Measurements from ENCODE around the gene OSCP1. TPM values are rescaled to one million over a fixed set of nuclear protein-coding genes. Genes with fewer than 3 reads are reported as not detected.

OSCP1 gene
- total RNA-seq, 1 experiment from 2014 or later = 3.2 TPM

DNA sequence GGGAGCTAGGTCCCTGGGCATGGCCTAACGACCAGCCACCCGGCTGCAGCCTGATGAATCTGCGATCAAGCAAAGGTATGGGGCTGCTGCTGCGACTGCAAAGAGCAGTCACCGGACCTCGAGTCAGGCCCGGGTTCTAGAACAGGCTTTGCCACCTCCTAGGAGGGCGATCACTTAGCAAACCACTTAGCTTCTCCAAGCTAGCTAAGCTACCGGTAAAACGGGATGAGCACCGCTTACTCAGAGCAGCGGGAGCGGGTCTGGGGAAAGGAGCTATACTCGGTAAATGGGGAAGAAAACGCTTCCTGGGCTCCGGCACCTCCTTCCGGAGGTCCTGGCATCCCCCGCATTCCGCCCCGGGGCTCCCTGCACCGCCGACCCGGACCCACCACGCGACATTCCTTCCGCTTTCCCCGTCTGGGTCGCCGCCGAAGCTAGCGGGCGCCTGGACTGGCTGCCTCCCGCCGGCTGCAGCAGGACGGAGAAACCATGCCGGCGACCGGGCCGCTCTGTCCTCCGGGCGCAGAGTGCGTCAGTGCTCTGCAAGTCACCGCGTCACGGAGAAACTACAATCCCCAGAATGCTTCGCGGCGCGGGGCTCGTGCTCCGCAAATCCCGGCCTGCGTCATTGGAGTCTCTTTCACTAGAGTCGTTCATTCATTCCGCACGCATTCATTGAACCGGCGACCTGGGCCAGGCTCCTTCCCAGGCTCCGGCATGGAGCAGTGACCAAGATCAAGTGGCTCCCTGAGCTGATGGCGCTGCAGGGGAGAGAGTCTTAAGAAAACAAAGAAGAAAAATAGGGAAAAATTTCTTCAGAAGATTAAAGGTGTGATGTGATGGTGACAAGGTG, 52.6 kb downstream of the OSCP1 start, which contains the start of gene LSM10:
Gene LSM10 (minus strand): TSS at position 531 of the 853 bp plus-strand sequence. CDS start 3,779 bp downstream, outside the sequence.
- Mint-ChIP-seq H3K27ac (peak within 1 kb of the TSS; percentile 96 to 98 (median 97)), H3K4me1 (peaks cover 28% of the 10 kb centered on the region in 2 experiments), H3K27me3 (ENCODE audit: low read depth) (no peaks in the 10 kb centered on the region), H3K36me3 (ENCODE audit: insufficient read depth in 1 of 3, low read depth in 3 of 3) (peaks cover 8 to 19% (median 13%) of the 10 kb centered on the region in 3 experiments; a peak in 6 of 7 replicates), H3K9me3 (no peaks in the 10 kb centered on the region; a peak in 1 of 5 replicates), H3K4me3 (peak within 1 kb of the TSS; percentile 91 to 96)
- Histone ChIP-seq H4K91ac (ENCODE audit: insufficient read length, low read depth, low read length) (no peak within 1 kb of the TSS), H3T11ph (ENCODE audit: low read length) (no peak within 1 kb of the TSS), H3K9me3 (ENCODE audit: control insufficient read depth, low read depth, low read length) (no peaks in the 10 kb centered on the region), H2BK15ac (ENCODE audit: low read depth, low read length) (no peak within 1 kb of the TSS), H3K9ac (ENCODE audit: extremely low read depth, insufficient read length, low read length) (peak within 1 kb of the TSS; percentile 92), H2BK5ac (ENCODE audit: insufficient read length, low read length) (no peak within 1 kb of the TSS), H3K79me1 (ENCODE audit: insufficient read depth, low read depth, low read length, poor library complexity, severe bottlenecking) (peaks cover 4% of the 10 kb centered on the region), H2BK12ac (ENCODE audit: insufficient read length, low read depth, low read length) (no peak within 1 kb of the TSS), H3K56ac (ENCODE audit: insufficient read length, low read depth, low read length) (no peak within 1 kb of the TSS), H2BK20ac (ENCODE audit: low read depth, low read length, poor library complexity, severe bottlenecking) (no peak within 1 kb of the TSS), H4K8ac (replicated peaks; ENCODE audit: insufficient read length, low read depth, low read length) (no peak within 1 kb of the TSS), H3K4ac (ENCODE audit: low read depth, low read length) (no peak within 1 kb of the TSS; the same call in 1 of the 2 replicates), H3K23ac (ENCODE audit: insufficient read length, low read depth, low read length) (no peak within 1 kb of the TSS), H3K27ac (ENCODE audit: insufficient read length, low read depth, low read length) (peak within 1 kb of the TSS; percentile 4), H4K20me1 (ENCODE audit: control insufficient read depth, insufficient read depth, insufficient read length) (no peaks in the 10 kb centered on the region), H3K27me3 (ENCODE audit: insufficient read depth, low read length) (no peaks in the 10 kb centered on the region), H3K14ac (ENCODE audit: insufficient read depth, low read length) (peak within 1 kb of the TSS; percentile 90), H3K23me2 (ENCODE audit: insufficient read length, low read depth, low read length, poor library complexity, severe bottlenecking) (peaks cover 17% of the 10 kb centered on the region), H3K4me1 (ENCODE audit: insufficient read depth, low read length) (no peaks in the 10 kb centered on the region), H3K79me2 (ENCODE audit: insufficient read depth, low read length) (no peaks in the 10 kb centered on the region), H4K5ac (ENCODE audit: insufficient read length, low read depth, low read length) (no peak within 1 kb of the TSS), H3K18ac (ENCODE audit: insufficient read length, low read depth, low read length) (peak within 1 kb of the TSS; percentile 41), H3K4me2 (ENCODE audit: insufficient read depth, insufficient read length, low read length) (peak within 1 kb of the TSS; percentile 77), H2AFZ (ENCODE audit: low read length) (no peak within 1 kb of the TSS), H2BK120ac (ENCODE audit: low read depth, low read length, poor library complexity, severe bottlenecking) (no peak within 1 kb of the TSS), H2AK5ac (ENCODE audit: insufficient read length, low read length) (no peak within 1 kb of the TSS)
- TF ChIP-seq, protein P1, sequence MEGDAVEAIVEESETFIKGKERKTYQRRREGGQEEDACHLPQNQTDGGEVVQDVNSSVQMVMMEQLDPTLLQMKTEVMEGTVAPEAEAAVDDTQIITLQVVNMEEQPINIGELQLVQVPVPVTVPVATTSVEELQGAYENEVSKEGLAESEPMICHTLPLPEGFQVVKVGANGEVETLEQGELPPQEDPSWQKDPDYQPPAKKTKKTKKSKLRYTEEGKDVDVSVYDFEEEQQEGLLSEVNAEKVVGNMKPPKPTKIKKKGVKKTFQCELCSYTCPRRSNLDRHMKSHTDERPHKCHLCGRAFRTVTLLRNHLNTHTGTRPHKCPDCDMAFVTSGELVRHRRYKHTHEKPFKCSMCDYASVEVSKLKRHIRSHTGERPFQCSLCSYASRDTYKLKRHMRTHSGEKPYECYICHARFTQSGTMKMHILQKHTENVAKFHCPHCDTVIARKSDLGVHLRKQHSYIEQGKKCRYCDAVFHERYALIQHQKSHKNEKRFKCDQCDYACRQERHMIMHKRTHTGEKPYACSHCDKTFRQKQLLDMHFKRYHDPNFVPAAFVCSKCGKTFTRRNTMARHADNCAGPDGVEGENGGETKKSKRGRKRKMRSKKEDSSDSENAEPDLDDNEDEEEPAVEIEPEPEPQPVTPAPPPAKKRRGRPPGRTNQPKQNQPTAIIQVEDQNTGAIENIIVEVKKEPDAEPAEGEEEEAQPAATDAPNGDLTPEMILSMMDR (conservative IDR thresholded peaks at IDR 0.05) = no peak
- DNase-seq = peak; percentile 95
- WGBS (ENCODE audit: extremely low coverage, insufficient read length, low lambda C conversion rate) = no CpG with 5 or more reads among the region's 60 CpGs
